Activated T-cell treated with anti-CD3 and anti-CD28 coated beads, Interleukin-2, amount 50 U/mL, for 24 hours (primary cell): ENCODE results near the gene CHST13.

Experiments
- DNase-seq: peaks from one replicate; pipeline ENCODE4 v3.0.0-alpha.2; 2020
- H3K27ac Mint-ChIP-seq: 2 replicates; pipeline ENCODE4 v1.8.0; 2020; ENCODE audit warnings: mild to moderate bottlenecking, mixed read lengths
- H3K27me3 Mint-ChIP-seq: 2 replicates; pipeline ENCODE4 v1.8.0; 2020; ENCODE audit warnings: mixed read lengths
- H3K36me3 Mint-ChIP-seq: 2 replicates; pipeline ENCODE4 v1.8.0; 2020; ENCODE audit warnings: low read depth, mixed read lengths
- H3K4me1 Mint-ChIP-seq: 2 replicates; pipeline ENCODE4 v1.8.0; 2020; ENCODE audit warnings: low read depth, mixed read lengths
- H3K4me3 Mint-ChIP-seq: 2 replicates; pipeline ENCODE4 v1.8.0; 2020; ENCODE audit warnings: mild to moderate bottlenecking, moderate library complexity, mixed read lengths
- H3K9me3 Mint-ChIP-seq: 2 replicates; pipeline ENCODE4 v1.8.0; 2020; ENCODE audit warnings: mixed read lengths

Gene CHST13

DNA sequence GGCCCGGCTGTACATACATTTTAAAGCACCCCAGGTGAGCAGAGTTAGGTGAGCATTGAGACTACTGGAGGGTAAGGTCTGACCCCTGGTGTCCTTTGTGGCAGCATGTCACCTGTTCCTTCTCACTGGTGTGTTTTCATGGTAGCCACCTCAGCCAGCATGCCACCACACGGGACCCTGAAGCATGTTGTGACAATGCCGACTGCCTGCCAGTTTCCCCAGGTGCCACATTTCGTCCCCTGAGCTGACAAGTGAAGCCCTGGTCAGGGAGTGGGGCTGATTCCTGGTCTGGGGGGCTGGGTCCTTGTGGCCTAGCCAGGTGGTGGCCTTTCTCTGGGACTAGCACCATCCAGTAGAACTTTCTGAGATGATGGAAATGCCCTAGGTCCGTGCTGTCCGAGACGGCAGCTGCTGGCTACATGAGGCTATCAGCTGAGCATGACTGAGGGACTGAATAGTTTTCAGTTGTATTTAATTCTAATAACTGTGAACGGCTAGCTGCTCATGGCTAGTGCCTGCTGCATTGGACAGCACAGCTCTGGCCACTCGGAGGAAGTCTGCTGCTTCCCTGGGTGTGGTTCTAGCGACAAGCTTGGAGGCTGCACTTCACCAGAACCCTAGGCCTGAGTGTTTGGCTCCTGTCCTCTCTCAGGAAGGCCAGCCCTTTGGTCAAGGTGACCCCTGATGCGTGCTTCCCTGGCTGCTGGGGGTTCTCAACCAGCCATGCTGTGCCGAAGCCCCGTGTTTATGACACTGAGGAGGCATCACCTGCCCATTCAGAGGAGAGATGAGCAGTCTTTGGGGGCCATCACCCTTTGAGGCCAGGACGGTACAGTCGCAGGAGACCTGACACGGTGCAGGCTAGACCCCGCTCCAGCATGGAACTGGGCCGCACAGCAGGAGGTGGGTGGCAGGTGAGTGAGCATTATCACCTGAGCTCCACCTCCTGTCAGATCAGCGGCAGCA lies 30.9 kb downstream of the CHST13 start:
- no peak overlapping the region for H3K27ac Mint-ChIP-seq
- H3K9me3 Mint-ChIP-seq = no peaks in the 10 kb centered on the region
- H3K36me3 Mint-ChIP-seq = no peaks in the 10 kb centered on the region
- no peaks in the 10 kb centered on the region for H3K4me1 Mint-ChIP-seq
- DNase-seq = peak; percentile 8
- peaks cover 5% of the 10 kb centered on the region for H3K27me3 Mint-ChIP-seq
- H3K4me3 Mint-ChIP-seq = no peak overlapping the region

DNA sequence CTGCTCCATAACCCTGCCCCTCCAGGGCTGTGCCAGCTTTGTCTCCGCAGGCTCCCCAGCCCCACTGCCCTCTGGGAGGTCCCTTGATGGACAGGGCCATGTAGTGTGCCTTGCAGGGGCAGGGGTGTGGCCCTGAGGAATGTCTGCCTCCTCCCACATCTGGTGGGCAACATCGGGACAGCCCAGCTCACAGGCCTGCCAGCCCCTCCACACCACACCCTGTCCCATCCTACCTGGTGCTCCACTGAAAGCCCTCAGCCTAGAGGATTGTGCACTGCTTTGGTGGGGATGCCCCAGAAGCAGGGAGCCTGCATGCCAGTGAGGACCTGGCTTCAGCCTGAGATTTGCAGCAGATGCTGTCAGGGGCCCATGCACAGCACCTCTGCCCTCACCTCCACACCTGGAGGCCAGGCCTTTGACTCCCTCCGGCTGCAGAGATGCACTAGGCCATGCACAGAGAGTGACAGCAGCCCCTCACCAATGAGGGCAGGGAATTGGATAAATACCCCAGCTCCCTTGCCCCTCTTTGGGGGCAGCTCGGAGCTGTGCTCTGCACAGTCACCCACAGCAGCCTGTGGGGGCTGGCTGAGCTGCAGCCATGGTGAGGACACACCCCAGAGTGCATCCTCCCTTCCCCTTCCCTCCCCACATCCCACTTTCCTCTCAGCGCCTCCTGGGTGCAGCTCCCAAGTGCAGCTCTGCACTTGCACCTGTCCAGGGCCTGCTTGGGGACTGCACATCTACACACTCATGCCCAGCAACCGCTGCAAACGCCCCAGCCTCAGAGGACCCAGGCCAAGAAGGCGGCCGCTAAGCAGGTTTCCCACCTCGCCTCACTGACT lies 32.1 kb downstream of the CHST13 start:
- no peaks in the 10 kb centered on the region for H3K9me3 Mint-ChIP-seq
- H3K27ac Mint-ChIP-seq = no peak overlapping the region
- H3K27me3 Mint-ChIP-seq = peaks cover 1% of the 10 kb centered on the region
- H3K36me3 Mint-ChIP-seq = no peaks in the 10 kb centered on the region
- H3K4me1 Mint-ChIP-seq = no peaks in the 10 kb centered on the region
- no peak overlapping the region for H3K4me3 Mint-ChIP-seq
- peak; percentile 12 for DNase-seq

DNA sequence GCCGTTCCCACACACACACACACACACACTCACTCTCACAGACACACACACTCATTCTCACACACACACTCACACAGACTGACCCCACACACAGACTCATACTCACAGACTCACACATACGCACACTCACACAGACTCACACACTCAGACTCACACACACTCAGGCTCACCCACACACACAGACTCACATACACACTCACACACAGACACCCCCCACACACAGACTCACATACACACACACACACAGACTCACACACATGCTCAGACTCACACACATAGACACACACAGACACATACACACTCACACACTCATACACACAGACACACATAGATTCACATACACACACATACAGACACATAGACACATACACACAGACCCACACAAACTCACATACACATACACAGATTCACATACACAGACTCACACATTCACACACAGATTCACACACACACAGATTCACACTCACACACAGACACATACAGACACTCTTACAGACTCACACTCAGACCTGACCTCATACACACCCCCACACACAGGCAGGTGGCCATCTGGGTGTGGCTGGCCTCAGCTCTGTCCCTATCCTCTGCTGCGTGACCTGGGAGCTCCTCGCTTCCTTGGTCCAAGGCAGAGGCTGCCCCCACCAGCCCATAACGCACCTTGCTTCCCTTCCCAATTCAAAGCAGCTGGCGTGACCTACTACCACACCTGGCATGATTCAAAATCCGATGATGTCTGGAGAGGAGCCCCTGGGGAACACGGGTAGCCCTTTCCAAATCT lies 32.9 kb downstream of the CHST13 start:
- H3K27ac Mint-ChIP-seq = no peak overlapping the region

DNA sequence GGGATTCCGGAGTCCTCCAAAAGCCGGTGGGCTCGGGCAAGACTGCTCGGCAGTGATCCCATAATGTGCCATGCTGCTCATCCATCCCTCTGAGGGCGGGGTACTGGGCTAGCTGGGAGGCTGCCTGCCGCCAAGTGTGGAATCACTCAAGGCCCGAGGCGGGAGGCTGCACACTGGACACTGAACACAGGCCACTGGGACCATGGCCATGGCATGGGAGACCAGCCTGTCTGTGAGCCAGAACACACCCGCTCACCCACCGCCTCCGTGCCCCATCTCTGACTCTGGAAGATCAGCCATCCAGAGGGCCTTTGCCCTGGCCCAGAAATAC lies 33.4 kb downstream of the CHST13 start:
- Mint-ChIP-seq H3K27ac (no peak overlapping the region), H3K27me3 (no peaks in the 10 kb centered on the region), H3K4me1 (no peaks in the 10 kb centered on the region), H3K9me3 (peaks cover 3% of the 10 kb centered on the region), H3K4me3 (no peak overlapping the region), H3K36me3 (no peaks in the 10 kb centered on the region)
- peak; percentile 18 for DNase-seq

More for the DNA sequence above, 32.9 kb downstream of the CHST13 start:
- H3K4me1 Mint-ChIP-seq = no peaks in the 10 kb centered on the region
- no peak overlapping the region for H3K4me3 Mint-ChIP-seq
- no peaks in the 10 kb centered on the region for H3K36me3 Mint-ChIP-seq
- no peaks in the 10 kb centered on the region for H3K27me3 Mint-ChIP-seq
- DNase-seq = no peak
- no peaks in the 10 kb centered on the region for H3K9me3 Mint-ChIP-seq

- no peak overlapping the region for H3K27ac Mint-ChIP-seq
- H3K9me3 Mint-ChIP-seq = peaks cover 6% of the 10 kb centered on the region
- DNase-seq = no peak
- H3K36me3 Mint-ChIP-seq = no peaks in the 10 kb centered on the region
- no peaks in the 10 kb centered on the region for H3K4me1 Mint-ChIP-seq
- no peak overlapping the region for H3K4me3 Mint-ChIP-seq
- no peaks in the 10 kb centered on the region for H3K27me3 Mint-ChIP-seq
These were observed 33.8 kb downstream of the CHST13 start for GRCh38 chr3:126557761-126558160.

DNA sequence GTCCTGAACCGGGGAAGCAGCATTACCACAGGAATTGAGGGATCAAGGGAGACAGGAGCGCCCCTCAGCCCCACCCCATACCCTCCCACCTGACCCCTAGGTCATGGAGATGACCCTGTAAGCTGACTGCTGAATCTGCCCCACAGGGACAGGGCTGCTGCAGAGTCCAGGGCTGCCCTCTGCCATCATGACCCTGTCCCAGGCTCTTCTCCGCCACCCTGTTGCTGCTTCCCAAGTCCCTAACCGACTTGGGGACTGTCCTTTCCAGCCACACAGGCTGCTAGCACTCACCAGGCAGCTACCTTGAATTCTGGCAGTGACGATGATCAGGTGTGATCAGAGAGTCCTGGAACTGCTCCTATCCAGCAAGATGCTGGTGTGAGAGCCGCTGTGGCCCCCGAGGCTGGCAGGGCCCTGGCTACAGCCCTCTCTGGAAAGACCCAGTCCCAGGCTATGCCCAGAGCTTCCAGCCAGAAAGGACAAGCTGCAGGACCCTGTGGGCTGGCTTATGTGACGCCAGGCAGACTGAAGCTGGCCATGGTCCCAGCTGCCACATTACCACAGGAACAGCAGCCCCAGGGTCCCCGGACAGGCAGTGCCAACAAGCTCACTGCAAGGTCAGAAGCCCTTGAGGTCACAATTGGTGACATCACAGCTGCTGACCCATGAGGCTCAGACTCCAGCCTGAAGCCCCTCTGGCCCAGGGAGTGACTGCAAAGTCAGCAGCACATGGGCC lies 34.5 kb downstream of the CHST13 start, which contains the start of gene C3orf22:
Gene C3orf22, minus strand, starts transcription at position 597 of the 736 bp plus-strand sequence. CDS start 5,542 bp downstream, outside the sequence.
- peak; percentile 13 for DNase-seq
- H3K9me3 Mint-ChIP-seq = peaks cover 8% of the 10 kb centered on the region
- H3K36me3 Mint-ChIP-seq = no peaks in the 10 kb centered on the region
- H3K4me3 Mint-ChIP-seq = no peak within 1 kb of the TSS
- no peaks in the 10 kb centered on the region for H3K27me3 Mint-ChIP-seq
- no peaks in the 10 kb centered on the region for H3K4me1 Mint-ChIP-seq
- H3K27ac Mint-ChIP-seq = no peak within 1 kb of the TSS

DNA sequence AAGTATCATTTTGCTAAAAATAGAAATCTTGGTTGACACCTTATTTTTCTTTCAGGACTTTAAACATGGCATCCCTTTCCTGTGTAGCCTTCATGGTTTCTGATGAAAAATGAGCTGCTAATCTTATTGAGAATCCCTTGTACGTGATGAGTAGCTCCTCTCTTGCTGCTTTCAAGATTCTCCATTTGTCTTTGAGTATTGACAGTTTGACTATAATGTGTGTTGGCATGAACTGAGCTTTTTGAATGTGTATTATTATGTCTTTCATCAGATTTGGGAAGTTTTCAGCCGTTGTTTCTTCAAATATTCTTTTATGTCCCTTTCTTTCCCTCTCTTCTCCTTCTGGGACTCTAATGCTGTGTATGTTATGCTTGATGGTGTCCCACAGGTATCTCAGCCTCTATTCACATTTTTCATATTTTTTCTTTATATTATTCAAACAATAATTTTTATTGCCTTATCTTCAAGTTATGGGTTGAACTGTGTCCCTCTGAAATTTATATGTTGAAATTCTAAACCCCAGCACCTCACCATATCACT lies 38.9 kb downstream of the CHST13 start:
- no peak for DNase-seq
- Mint-ChIP-seq H3K27ac (no peak overlapping the region), H3K36me3 (no peaks in the 10 kb centered on the region), H3K4me3 (no peak overlapping the region), H3K9me3 (peaks cover 8% of the 10 kb centered on the region), H3K4me1 (no peaks in the 10 kb centered on the region), H3K27me3 (peaks cover 13% of the 10 kb centered on the region)

DNA sequence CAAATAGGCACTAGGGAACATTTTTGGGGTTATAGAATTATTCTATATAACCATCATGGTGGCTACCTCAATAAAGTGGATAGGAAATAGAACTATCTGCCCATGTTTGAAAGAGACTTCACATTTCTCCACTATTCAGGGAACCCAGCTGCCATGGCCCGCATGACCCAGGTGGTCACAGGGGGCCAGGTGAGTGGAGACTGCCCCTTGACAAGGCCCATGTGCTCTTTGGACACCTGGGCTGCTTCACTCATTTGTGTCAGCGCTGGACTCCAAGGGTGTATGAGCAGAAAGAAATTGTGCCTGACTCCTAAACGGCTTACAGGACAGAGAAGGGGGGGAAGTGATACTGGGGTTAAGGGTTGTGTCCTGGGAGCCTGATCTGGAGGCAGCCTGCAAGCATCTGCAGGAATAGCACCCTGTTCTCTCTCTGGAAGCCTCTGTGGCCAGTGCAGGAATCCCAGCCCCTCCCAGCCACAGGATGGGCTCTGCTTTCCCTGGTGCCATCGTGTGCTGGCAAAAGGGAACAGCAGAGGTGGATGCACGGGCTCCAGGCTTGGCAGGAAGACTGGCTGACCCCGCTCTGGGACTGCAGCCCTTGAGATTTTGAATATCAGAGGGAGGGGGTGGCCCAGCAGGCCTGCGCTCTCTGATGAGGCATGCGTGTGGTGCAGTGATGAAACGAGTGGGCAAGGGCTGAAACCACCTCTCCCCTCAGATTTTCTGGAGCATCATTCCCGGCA lies 43.9 kb downstream of the CHST13 start:
- H3K9me3 Mint-ChIP-seq = peaks cover under 1% of the 10 kb centered on the region
- no peak overlapping the region for H3K4me3 Mint-ChIP-seq
- DNase-seq = no peak
- no peaks in the 10 kb centered on the region for H3K36me3 Mint-ChIP-seq
- H3K4me1 Mint-ChIP-seq = no peaks in the 10 kb centered on the region
- H3K27me3 Mint-ChIP-seq = peaks cover 16% of the 10 kb centered on the region
- H3K27ac Mint-ChIP-seq = no peak overlapping the region

DNA sequence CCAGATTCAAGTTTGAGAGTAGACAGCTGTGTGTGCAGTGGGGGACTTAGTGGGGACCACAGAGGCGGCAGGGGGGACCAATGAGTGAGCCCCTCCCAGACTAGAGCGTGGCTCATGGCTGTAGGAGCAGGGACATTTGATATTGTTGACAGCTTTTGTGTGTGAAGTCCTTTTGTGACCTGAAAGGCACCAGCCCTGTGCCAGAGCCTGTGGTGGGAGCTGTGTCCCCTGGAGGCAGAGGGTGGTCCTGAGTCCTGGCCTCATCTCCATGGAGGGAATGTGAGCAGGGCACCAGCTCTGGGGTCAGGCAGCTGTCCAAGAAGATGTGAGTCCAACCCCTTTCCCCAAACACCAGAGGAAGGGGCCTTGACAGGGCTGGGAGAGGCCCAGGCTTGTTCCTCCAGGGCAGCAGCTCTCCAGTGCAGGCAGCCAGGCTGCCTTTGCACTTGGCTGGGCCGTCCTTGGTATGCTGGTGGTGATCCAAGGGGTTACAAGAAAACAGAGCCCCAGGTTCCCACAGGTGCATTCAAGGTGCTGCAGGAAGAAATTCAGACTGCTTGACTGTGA lies 44.9 kb downstream of the CHST13 start:
- Mint-ChIP-seq H3K4me1 (no peaks in the 10 kb centered on the region), H3K36me3 (no peaks in the 10 kb centered on the region), H3K9me3 (no peaks in the 10 kb centered on the region), H3K4me3 (no peak overlapping the region), H3K27ac (no peak overlapping the region), H3K27me3 (peaks cover 20% of the 10 kb centered on the region)
- no peak for DNase-seq

DNA sequence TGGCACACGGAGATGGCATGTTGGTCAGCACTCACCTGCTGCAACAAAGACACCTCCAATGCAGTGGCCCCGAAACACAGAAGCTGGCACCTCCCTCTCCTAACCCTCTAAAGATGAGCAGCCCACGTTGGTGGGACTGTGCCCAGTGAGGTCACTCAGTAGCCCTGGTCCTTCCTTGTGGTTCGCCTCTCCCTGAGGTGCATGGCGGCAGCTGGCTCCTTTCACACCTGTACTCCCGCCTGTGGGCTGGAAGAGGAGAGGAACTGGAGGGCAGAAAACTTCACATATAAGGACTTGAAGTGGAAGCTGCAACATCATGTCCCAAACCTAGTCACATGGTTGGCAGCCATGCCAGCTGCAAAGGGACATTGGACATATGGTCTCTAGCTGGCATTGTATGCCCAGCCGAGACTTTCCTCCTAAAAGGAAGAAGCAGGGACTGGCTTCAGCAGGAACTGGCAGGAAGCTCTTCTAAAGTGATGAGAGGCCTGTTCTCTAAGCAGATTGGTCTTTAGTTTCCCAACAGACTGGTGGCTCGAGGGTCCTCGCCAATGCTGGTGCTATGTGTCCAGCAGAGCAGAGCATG lies 45.5 kb downstream of the CHST13 start:
- H3K9me3 Mint-ChIP-seq = no peaks in the 10 kb centered on the region
- H3K27ac Mint-ChIP-seq = no peak overlapping the region
- peaks cover 21% of the 10 kb centered on the region for H3K27me3 Mint-ChIP-seq
- DNase-seq = no peak
- H3K4me3 Mint-ChIP-seq = no peak overlapping the region
- H3K36me3 Mint-ChIP-seq = no peaks in the 10 kb centered on the region
- no peaks in the 10 kb centered on the region for H3K4me1 Mint-ChIP-seq

DNA sequence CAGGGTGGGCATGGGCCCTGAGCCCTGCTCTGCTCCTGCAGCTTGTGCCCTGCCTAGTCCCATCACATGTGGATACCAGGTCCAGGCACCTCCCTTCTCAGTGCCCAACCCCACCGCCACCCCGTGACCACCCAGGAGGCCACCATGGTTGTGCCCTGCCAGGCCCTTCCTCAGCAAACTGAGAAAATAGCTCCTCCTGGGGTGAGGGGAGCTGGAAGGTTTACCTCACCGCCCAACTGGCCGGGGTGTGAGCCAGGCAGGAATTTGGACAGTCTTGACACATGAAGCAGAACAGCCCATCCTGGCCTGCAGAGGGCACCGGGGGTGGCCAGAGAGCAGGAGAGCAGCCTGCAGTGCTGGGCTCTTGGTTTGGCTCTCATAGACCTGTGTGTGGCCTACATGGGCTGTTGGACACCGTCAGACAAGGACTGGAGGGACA lies 46.2 kb downstream of the CHST13 start:
- H3K27me3 Mint-ChIP-seq = peaks cover 23% of the 10 kb centered on the region
- no peak overlapping the region for H3K27ac Mint-ChIP-seq
- no peaks in the 10 kb centered on the region for H3K9me3 Mint-ChIP-seq

GRCh38 chr3:126571078-126571477 lies 47.1 kb downstream of the CHST13 start:
- Mint-ChIP-seq H3K4me3 (no peak overlapping the region), H3K27me3 (peaks cover 21% of the 10 kb centered on the region), H3K9me3 (no peaks in the 10 kb centered on the region), H3K36me3 (no peaks in the 10 kb centered on the region), H3K4me1 (no peaks in the 10 kb centered on the region), H3K27ac (no peak overlapping the region)
- no peak for DNase-seq

More for the DNA sequence above, 46.2 kb downstream of the CHST13 start:
- no peaks in the 10 kb centered on the region for H3K36me3 Mint-ChIP-seq
- H3K4me3 Mint-ChIP-seq = no peak overlapping the region
- H3K4me1 Mint-ChIP-seq = no peaks in the 10 kb centered on the region
- no peak for DNase-seq
